Upper lobe of right lung (tissue), 1 donor: ENCODE results near the gene TEAD3. TPM values are rescaled to one million over a fixed set of nuclear protein-coding genes. Genes with fewer than 3 reads are reported as not detected.
"Not testable (repeated sequence)": the region's sequence is repeated elsewhere in the genome, so short reads cannot be mapped to it uniquely, and the experiment has no call there.

ENCODE experiments used
- ATAC-seq: fragments of 200-7000 bp; cut with Tn5 transposase; one replicate; pipeline ENCODE4 v1.9.1; 2020; ENCODE audit warnings: mild to moderate bottlenecking, moderate library complexity
- DNase-seq: peaks from one replicate; pipeline ENCODE4 v3.0.0-alpha.2; 2020
- H3K27ac ChIP-seq: fragments of 200-600 bp; one replicate; pipeline ENCODE4 v1.8.0; 2022
- H3K27me3 ChIP-seq: fragments of 200-600 bp; one replicate; pipeline ENCODE4 v1.8.0; 2022; ENCODE audit warnings: mild to moderate bottlenecking
- H3K36me3 ChIP-seq: fragments of 200-600 bp; one replicate; pipeline ENCODE4 v1.8.0; 2022
- H3K4me1 ChIP-seq: fragments of 200-600 bp; one replicate; pipeline ENCODE4 v1.8.0; 2022
- H3K4me3 ChIP-seq: fragments of 200-600 bp; one replicate; pipeline ENCODE4 v1.8.0; 2022; ENCODE audit warnings: mild to moderate bottlenecking
- H3K9me3 ChIP-seq: fragments of 200-600 bp; one replicate; pipeline ENCODE4 v1.8.0; 2022
- CTCF ChIP-seq: fragments of 200-600 bp; IDR thresholded peaks from one replicate; pipeline ENCODE4 v1.8.0; 2022; ENCODE audit warnings: antibody characterized with exemption
- intact Hi-C: fragments of 100-400 bp; cut with DNase I; formaldehyde crosslinking; loops from one replicate; pipeline ENCODE4 v1.11.0; 2022
- long read RNA-seq: library from polyadenylated mRNA; unstranded; transcript quantifications from one replicate; pipeline ENCODE4 v2.0.0, GENCODE V29; 2021
- total RNA-seq: library from RNA; stranded (reverse); fragmentation: NEBNext Ultra II Directional; extraction: Animal tissue kit (Norgen Biotek cat#: 25700); gene quantifications from one replicate; pipeline ENCODE4 v1.2.1, GENCODE V29; 2021
- donor health status: DM: no; HTN: yes; CAD: no; lungs with severe emphysema.

TEAD3 gene
- 23.4 TPM for total RNA-seq
- long read RNA-seq, partial matches to known transcripts, result 36 of 51 reads
- long read RNA-seq, other reads (novel, unspliced or antisense), result 15 of 51 reads

DNA sequence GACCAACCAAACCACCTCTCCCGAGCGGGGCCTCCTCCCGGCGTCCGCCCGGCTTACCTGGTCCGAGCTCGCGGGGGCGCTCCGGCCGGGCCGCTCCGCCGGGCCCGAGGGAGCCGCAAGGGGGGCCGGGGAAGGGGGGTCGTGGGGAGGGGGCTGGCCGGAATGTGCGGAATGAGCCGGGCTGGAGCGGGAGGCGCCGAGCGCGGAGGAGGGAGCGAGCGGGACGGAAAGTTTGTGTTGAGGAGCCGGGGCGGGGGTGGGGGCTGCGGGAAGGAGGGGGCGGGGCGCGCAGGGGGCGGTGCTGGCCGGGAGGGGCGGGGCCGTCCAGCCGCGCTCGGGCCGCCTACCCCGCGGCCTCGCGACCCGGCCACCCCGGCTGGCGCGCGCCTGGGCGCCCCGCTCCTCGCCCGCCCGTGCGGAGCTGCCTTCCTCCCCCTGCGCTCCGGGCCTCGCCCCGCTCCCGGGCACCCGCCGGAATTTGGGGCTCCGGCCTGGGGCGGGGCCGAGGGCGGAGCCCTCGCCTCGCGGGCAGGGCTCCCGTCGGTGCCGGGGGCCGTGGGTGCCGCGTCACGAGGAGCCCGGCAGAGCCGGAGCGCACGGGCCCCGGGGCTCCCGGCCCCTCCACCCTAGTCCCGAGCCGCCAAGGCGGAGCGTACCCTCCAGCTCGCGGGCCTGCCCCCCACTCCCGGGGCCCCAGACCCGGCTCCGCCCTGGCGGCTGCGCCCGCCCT is at the start of gene TEAD3:
TEAD3 (minus strand) TSS at position 239 of the 730 bp plus-strand sequence.
- Histone ChIP-seq H3K27ac (peak within 1 kb of the TSS; percentile 94), H3K36me3 (no peaks in the 10 kb centered on the region), H3K4me3 (peak within 1 kb of the TSS; percentile 66), H3K27me3 (peaks cover 4% of the 10 kb centered on the region), H3K4me1 (peaks cover 40% of the 10 kb centered on the region), H3K9me3 (no peaks in the 10 kb centered on the region)
- DNase-seq, result peak; percentile 90
- peak; percentile 78 for ATAC-seq
- intact Hi-C loops, result no loop called here
- TF ChIP-seq CTCF, result no peak

GRCh38 chr6:35544769-35545361 is 48.0 kb upstream of the TEAD3 start:
- Histone ChIP-seq H3K4me3 (no peak overlapping the region), H3K27ac (no peak overlapping the region), H3K27me3 (no peaks in the 10 kb centered on the region), H3K4me1 (peaks cover 5% of the 10 kb centered on the region), H3K36me3 (no peaks in the 10 kb centered on the region), H3K9me3 (peaks cover under 1% of the 10 kb centered on the region)
- no peak for TF ChIP-seq CTCF
- DNase-seq (no peak), ATAC-seq (peak; percentile 30)
- intact Hi-C loops, result no loop called here

GRCh38 chr6:35543459-35544193 is 46.7 kb upstream of the TEAD3 start:
- H3K9me3 ChIP-seq, result no peaks in the 10 kb centered on the region
- peak; percentile 77 for DNase-seq
- peak; percentile 89 for ATAC-seq
- H3K4me1 ChIP-seq, result peaks cover 5% of the 10 kb centered on the region
- intact Hi-C loops, result no loop called here
- no peak for TF ChIP-seq CTCF
- H3K4me3 ChIP-seq, result peak overlapping the region; percentile 19
- peak overlapping the region; percentile 51 for H3K27ac ChIP-seq
- H3K27me3 ChIP-seq, result no peaks in the 10 kb centered on the region
- H3K36me3 ChIP-seq, result no peaks in the 10 kb centered on the region

- no peak for DNase-seq
- Histone ChIP-seq H3K27ac (peak overlapping the region; percentile 14), H3K36me3 (no peaks in the 10 kb centered on the region), H3K9me3 (no peaks in the 10 kb centered on the region), H3K4me3 (no peak overlapping the region), H3K4me1 (no peaks in the 10 kb centered on the region), H3K27me3 (no peaks in the 10 kb centered on the region)
- no peak for TF ChIP-seq CTCF
- no peak for ATAC-seq
- intact Hi-C loops, result no loop called here
Observed at GRCh38 chr6:35541836-35542235, 45.0 kb upstream of the TEAD3 start.

DNA sequence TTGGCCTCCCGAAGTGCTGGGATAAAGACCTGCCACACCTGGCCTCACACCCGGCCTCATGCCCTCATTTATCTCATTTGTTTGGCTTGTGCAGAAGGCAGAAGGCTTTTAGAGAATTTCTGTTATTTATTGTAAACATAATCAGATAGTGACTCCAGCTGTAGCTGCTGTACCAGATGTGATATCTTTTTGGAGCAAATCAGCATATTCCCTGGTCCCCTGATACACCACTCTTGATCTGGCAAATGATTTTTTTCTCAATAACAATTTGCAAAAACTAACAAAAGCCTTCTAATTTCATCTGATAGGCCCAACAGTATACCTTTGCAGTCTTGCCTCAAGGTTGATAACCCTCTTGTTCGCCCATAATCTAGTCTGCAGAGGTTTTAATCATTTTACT is 42.3 kb upstream of the TEAD3 start:
- no peak overlapping the region for H3K27ac ChIP-seq
- no peaks in the 10 kb centered on the region for H3K27me3 ChIP-seq
- no peaks in the 10 kb centered on the region for H3K4me1 ChIP-seq
- intact Hi-C loops, result no loop called here
- H3K36me3 ChIP-seq, result no peaks in the 10 kb centered on the region
- DNase-seq, result no peak
- no peak for ATAC-seq
- no peak for TF ChIP-seq CTCF
- H3K4me3 ChIP-seq, result no peak overlapping the region
- H3K9me3 ChIP-seq, result no peaks in the 10 kb centered on the region

- ATAC-seq, intact Hi-C loops: not testable (repeated sequence)
Observed at GRCh38 chr6:35535847-35536246, 39.0 kb upstream of the TEAD3 start.

More at GRCh38 chr6:35535847-35536246, 39.0 kb upstream of the TEAD3 start:
- H3K4me3 ChIP-seq, DNase-seq, H3K36me3 ChIP-seq, H3K4me1 ChIP-seq, H3K9me3 ChIP-seq, H3K27me3 ChIP-seq, H3K27ac ChIP-seq: not testable (repeated sequence)
